ENCODE results near the gene GMPPB. TPM values are rescaled to one million over a fixed set of nuclear protein-coding genes. Genes with fewer than 3 reads are reported as not detected.

The GMPPB gene
- total and polyA plus RNA-seq, 2 of the 8 experiments (the other 6 are each of a cell fraction or from before 2014, with no cell fraction given): 20.9 to 23.9 TPM

GRCh38 chr3:49761661-49762060 lies 37.9 kb upstream of the GMPPB start (continued):
- TF ChIP-seq CHD7 (IDR thresholded peaks at IDR 0.05; ENCODE audit: insufficient replicate concordance, low read length) (no peak), RNF2 (IDR thresholded peaks at IDR 0.05; ENCODE audit: borderline replicate concordance, low read depth, low read length, missing control alignments, poor library complexity, severe bottlenecking) (no peak), KDM1A (IDR thresholded peaks at IDR 0.05; ENCODE audit: borderline replicate concordance, low read length) (no peak), TCF12 (IDR thresholded peaks at IDR 0.05; ENCODE audit: low read depth, low read length) (no peak), SIRT6 (IDR thresholded peaks at IDR 0.05; ENCODE audit: low read length) (no peak), TBP (IDR thresholded peaks at IDR 0.05; ENCODE audit: low read depth, low read length) (no peak), BRCA1 (IDR thresholded peaks at IDR 0.05; ENCODE audit: low read depth, low read length) (no peak), EP300 (IDR thresholded peaks at IDR 0.05; ENCODE audit: borderline replicate concordance in 1 of 2, low read depth in 2 of 2, low read length in 2 of 2) (no peak)

All from H1 (cell line).